Mesothelial cell of epicardium (in vitro differentiated cells): ENCODE measurements around the gene SERTAD3. TPM values are rescaled to one million over a fixed set of nuclear protein-coding genes. Genes with fewer than 3 reads are reported as not detected.

ENCODE experiments used
- DNase-seq, 2 experiments: peaks; one replicate each; pipeline ENCODE4 v3.0.0; 2021; ENCODE audit warnings: low spot score in 2 of 2; ENCODE audit not compliant: unreplicated experiment in 2 of 2
- H3K27ac Mint-ChIP-seq: 2 replicates; pipeline ENCODE4 v1.8.0; 2021; ENCODE audit warnings: mixed read lengths
- H3K27me3 Mint-ChIP-seq: 2 replicates; pipeline ENCODE4 v1.8.0; 2021; ENCODE audit warnings: low read depth, mixed read lengths
- H3K36me3 Mint-ChIP-seq: 2 replicates; pipeline ENCODE4 v1.8.0; 2021; ENCODE audit warnings: mixed read lengths
- H3K4me1 Mint-ChIP-seq: 2 replicates; pipeline ENCODE4 v1.8.0; 2021; ENCODE audit warnings: mixed read lengths
- H3K4me3 Mint-ChIP-seq: 2 replicates; pipeline ENCODE4 v1.8.0; 2021; ENCODE audit warnings: mild to moderate bottlenecking, moderate library complexity, mixed read lengths
- H3K9me3 Mint-ChIP-seq: 2 replicates; pipeline ENCODE4 v1.8.0; 2021; ENCODE audit warnings: mixed read lengths
- CTCF ChIP-seq: fragments of 200-600 bp; sonication (generic); IDR thresholded peaks from one replicate; pipeline ENCODE4 v1.5.0; 2021; ENCODE audit warnings: antibody characterized with exemption; ENCODE audit not compliant: unreplicated experiment
- total RNA-seq: library from RNA; stranded (reverse); gene quantifications from 3 replicates; pipeline ENCODE4 v1.2.1, GENCODE V29; 2021

Gene SERTAD3
- total RNA-seq, 1 donor from 2014 or later = 70.0 TPM

- H3K27me3 Mint-ChIP-seq = no peaks in the 10 kb centered on the region
- H3K4me3 Mint-ChIP-seq = peak overlapping the region; percentile 85
- peak; percentile 62 to 81 for DNase-seq
- no peaks in the 10 kb centered on the region for H3K36me3 Mint-ChIP-seq
- no peak for TF ChIP-seq CTCF
- peaks cover 4% of the 10 kb centered on the region for H3K4me1 Mint-ChIP-seq
- H3K27ac Mint-ChIP-seq = peak overlapping the region; percentile 68
- H3K9me3 Mint-ChIP-seq = no peaks in the 10 kb centered on the region
Observed at GRCh38 chr19:40403262-40403984, 40.7 kb downstream of the SERTAD3 start.

- DNase-seq = no peak
- H3K4me3 Mint-ChIP-seq = no peak overlapping the region
- peaks cover 4% of the 10 kb centered on the region for H3K4me1 Mint-ChIP-seq
- TF ChIP-seq CTCF = no peak
- H3K27ac Mint-ChIP-seq = no peak overlapping the region
- no peaks in the 10 kb centered on the region for H3K27me3 Mint-ChIP-seq
- no peaks in the 10 kb centered on the region for H3K9me3 Mint-ChIP-seq
- no peaks in the 10 kb centered on the region for H3K36me3 Mint-ChIP-seq
Observed at GRCh38 chr19:40400559-40400958, 43.6 kb downstream of the SERTAD3 start.

DNA sequence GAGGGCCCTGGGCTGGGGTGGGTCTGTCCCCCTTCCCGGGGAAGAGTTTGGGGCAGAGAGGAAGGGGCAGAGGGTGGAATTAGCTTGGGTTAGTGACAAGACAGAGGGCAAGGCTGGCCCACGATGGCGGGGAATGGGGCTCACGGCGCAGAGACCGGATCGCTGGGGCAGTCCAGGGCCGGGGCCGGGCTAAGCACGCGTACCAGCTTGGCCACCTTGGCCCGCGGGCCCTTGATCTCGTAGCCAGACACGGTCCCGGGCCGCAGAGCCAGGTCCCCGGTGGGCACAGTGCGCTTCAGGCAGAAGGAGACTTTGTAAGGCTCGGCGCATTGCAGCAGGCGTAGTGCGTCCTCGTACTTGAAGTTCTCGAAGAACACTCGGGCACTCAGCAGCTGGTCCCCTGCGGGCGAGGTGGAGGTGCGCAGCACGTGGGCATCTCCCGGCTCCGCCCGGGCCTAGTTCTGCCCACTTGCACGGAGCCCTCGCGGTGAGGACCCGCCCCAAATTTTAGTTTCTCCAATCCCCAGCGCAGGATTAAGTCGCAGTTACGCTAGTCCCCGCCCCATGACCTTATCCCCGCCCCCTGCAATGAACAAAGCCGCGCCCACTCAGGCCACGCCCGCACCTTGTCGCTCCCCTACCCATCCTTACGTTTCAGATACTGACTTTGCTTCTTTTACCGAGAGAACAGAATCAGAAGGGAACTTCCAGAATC is 45.6 kb downstream of the SERTAD3 start:
- DNase-seq = no peak
- H3K36me3 Mint-ChIP-seq = no peaks in the 10 kb centered on the region
- TF ChIP-seq CTCF = no peak
- H3K9me3 Mint-ChIP-seq = no peaks in the 10 kb centered on the region
- H3K27me3 Mint-ChIP-seq = no peaks in the 10 kb centered on the region
- H3K4me3 Mint-ChIP-seq = no peak overlapping the region
- H3K4me1 Mint-ChIP-seq = peaks cover 3% of the 10 kb centered on the region
- no peak overlapping the region for H3K27ac Mint-ChIP-seq

- Mint-ChIP-seq H3K4me1 (peaks cover 2% of the 10 kb centered on the region), H3K9me3 (no peaks in the 10 kb centered on the region), H3K36me3 (no peaks in the 10 kb centered on the region), H3K4me3 (no peak overlapping the region), H3K27me3 (no peaks in the 10 kb centered on the region), H3K27ac (no peak overlapping the region)
- TF ChIP-seq CTCF = no peak
- DNase-seq = no peak
Observed at GRCh38 chr19:40397568-40397906, 46.6 kb downstream of the SERTAD3 start.

GRCh38 chr19:40396886-40397567 is 47.1 kb downstream of the SERTAD3 start:
- no peak for DNase-seq

More at GRCh38 chr19:40396886-40397567, 47.1 kb downstream of the SERTAD3 start:
- no peaks in the 10 kb centered on the region for H3K36me3 Mint-ChIP-seq
- no peaks in the 10 kb centered on the region for H3K9me3 Mint-ChIP-seq
- no peaks in the 10 kb centered on the region for H3K27me3 Mint-ChIP-seq
- H3K27ac Mint-ChIP-seq = no peak overlapping the region
- no peak overlapping the region for H3K4me3 Mint-ChIP-seq
- peaks cover 6% of the 10 kb centered on the region for H3K4me1 Mint-ChIP-seq
- no peak for TF ChIP-seq CTCF
